Mammary epithelial cell (primary cell): Measurements from ENCODE around the gene ASIP.

Experiments
- EZH2 ChIP-seq: IDR thresholded peaks from 2 replicates; pipeline ENCODE4 v1.6.1; 2012; ENCODE audit warnings: low read length, inconsistent platforms, borderline replicate concordance
- TF ChIP-seq, protein P1 (sequence below), 2 donors: IDR thresholded peaks in 1 of 2; conservative IDR thresholded peaks in 1 of 2; 2 replicates each; pipeline ENCODE4 v1.5.1; 2011 to 2012; ENCODE audit warnings: inconsistent platforms in 2 of 2, low read length in 2 of 2, mild to moderate bottlenecking in 2 of 2, control low read depth in 1 of 2, low read depth in 1 of 2; ENCODE audit not compliant: insufficient read depth in 1 of 2; ENCODE audit errors: extremely low read depth in 1 of 2

GRCh38 chr20:34210271-34210670, 31.0 kb upstream of the ASIP start:
- TF ChIP-seq, protein P1, sequence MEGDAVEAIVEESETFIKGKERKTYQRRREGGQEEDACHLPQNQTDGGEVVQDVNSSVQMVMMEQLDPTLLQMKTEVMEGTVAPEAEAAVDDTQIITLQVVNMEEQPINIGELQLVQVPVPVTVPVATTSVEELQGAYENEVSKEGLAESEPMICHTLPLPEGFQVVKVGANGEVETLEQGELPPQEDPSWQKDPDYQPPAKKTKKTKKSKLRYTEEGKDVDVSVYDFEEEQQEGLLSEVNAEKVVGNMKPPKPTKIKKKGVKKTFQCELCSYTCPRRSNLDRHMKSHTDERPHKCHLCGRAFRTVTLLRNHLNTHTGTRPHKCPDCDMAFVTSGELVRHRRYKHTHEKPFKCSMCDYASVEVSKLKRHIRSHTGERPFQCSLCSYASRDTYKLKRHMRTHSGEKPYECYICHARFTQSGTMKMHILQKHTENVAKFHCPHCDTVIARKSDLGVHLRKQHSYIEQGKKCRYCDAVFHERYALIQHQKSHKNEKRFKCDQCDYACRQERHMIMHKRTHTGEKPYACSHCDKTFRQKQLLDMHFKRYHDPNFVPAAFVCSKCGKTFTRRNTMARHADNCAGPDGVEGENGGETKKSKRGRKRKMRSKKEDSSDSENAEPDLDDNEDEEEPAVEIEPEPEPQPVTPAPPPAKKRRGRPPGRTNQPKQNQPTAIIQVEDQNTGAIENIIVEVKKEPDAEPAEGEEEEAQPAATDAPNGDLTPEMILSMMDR (conservative IDR thresholded peaks at IDR 0.05 in 1 of 2, IDR thresholded peaks at IDR 0.05 in 1 of 2; ENCODE audit: extremely low read depth in 1 of 2, insufficient read depth in 1 of 2, low read depth in 1 of 2, low read length in 2 of 2), result no peak
- TF ChIP-seq EZH2, result no peak
